SKM-1 treated with dmso at 0.1 percent for 144 hours (cell line): ENCODE results near the gene EED.
"Not testable (repeated sequence)": the region's sequence is repeated elsewhere in the genome, so short reads cannot be mapped to it uniquely, and the experiment has no call there.

Experiments
- DNase-seq: peaks from one replicate; lab custom pipeline; 2025; ENCODE audit not compliant: unreplicated experiment; lab: John Stamatoyannopoulos, UW

Gene EED

DNA sequence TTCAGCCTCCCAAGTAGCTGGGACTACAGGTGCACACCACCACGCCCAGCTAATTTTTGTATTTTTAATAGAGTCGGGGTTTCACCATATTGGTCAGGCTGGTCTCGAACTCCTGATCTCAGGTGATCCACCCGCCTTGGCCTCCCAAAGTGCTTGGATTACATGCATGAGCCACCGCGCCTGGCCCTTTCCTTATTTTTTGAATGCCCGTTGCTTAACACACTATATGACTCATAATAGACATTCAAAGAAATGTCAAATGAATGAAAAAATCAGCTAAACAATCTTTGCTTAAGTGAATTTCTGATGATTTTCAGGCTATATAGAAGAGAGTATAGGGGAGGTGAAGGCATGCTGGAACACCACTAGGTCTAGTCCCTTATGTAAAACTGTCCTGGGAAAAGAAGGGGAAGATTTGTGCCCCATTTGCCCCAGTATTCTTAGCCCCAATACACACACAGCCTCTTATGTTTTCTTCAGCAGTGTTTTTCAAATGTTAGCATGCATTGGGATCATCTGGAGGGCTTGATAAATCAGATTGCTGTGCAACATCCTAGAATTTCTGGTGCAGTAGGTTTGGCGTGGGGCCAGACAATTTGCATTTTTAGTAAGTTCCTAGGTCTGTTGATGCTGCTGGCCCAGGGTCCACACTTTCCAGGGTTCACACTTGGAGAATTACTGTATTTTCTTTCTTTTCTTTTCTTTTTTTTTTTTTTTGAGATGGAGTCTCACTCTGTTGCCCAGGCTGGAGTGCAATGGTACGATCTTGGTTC, 45.1 kb downstream of the EED start:
- DNase-seq, result not testable (repeated sequence)

DNA sequence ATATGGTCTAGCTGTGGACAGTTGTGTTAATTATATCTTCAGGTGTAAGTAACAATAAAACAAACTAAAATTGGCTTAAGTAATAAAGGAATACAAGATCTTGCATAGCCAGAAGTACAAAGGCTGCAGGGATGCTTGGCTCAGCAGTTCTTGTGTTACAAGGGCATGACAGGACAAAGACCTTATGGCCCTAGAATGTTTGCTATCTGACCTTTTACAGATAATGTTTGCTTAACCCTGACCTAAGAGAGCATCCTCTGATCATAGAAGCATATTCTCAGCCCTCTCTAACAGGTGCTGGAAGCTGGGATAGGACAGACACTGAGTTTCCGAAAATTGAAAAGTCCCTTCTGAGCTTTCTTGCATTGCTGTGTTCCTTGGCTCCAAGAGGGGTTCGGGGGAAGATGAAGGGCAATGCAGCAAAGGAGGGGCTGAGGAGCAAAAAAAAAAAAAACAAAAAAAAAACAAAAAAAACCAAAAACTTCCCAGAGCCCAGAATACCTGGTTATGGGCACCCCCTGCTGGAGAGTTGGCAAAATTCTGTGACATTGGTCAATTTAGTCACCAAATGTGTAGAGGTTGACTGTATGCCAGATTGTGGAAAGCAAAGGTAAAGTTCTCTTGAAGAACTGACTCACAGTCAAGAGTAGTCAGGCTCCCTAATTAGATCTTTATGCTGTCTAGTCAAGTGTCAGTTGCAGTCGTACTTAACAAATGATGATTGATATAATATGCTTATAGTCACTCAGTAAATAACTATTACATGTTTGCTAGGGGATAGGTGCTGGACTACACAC, 47.1 kb downstream of the EED start:
- DNase-seq, result peak; percentile 33

DNA sequence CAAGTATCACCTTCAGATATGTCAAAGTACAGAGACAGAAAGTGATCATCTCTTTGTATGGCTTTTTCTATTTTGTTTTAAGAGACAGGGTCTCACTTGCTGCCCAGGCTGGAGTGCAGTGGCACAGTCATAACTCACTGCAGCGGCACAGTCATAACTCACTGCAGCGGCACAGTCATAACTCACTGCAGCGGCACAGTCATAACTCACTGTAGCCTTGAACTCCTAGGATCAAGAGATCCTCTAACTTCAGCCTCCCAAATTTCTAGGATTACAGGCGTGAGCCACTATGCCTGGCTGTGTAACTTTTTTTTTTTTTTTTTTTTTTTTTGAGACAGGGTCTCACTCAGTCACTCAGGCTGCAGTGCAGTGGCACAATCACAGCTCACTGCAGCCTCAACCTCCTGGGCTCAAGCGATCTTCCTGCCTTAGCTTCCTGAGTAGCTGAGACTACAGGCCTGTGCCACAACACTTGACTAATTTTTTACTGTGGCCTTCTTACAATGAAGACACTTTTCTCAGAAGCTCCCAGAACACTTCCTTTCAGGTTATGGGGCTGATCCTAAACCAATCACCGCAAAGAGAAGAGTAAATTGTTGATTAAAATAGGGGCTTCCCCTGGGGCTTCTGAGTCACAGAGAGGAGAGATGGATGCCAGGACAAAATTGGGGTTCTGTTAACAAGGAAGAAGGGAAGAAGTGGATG, 48.5 kb downstream of the EED start:
- DNase-seq, result no peak

DNA sequence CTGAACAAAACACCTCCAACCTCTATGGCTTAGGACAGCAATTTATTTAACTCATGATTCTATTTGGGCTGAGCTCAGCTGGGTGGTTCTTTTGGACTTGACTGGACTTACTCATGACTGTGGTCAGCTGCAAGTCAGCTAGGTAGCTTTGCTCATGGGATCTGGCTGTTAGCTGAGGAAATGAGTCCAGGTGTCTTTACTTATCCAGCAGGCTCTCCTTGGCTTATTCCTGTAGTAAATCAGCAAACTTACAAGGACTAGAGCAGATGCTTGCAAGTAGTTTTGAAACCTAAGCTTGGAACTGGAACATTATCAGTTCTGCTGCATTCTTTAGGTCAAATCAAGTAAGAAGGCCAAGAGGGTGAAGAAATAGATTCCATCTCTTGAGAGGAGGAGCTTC, 49.5 kb downstream of the EED start:
- no peak for DNase-seq

DNA sequence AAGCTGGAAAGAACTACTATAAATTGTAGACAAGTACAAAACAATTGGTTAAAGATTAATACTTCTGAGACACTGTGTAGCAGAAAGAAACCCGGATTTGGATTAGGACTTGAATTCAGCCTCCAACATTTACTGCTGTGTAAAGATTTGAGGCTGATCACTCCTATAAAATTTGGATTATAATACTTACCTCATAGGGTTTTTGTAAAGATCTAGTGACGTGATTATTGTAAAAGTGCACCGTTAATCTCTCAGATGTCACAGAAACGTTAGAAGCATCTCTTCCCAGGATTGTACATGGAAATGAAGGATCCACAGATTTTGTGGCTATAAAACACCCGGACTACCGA, 57.2 kb downstream of the EED start:
- DNase-seq, result no peak

DNA sequence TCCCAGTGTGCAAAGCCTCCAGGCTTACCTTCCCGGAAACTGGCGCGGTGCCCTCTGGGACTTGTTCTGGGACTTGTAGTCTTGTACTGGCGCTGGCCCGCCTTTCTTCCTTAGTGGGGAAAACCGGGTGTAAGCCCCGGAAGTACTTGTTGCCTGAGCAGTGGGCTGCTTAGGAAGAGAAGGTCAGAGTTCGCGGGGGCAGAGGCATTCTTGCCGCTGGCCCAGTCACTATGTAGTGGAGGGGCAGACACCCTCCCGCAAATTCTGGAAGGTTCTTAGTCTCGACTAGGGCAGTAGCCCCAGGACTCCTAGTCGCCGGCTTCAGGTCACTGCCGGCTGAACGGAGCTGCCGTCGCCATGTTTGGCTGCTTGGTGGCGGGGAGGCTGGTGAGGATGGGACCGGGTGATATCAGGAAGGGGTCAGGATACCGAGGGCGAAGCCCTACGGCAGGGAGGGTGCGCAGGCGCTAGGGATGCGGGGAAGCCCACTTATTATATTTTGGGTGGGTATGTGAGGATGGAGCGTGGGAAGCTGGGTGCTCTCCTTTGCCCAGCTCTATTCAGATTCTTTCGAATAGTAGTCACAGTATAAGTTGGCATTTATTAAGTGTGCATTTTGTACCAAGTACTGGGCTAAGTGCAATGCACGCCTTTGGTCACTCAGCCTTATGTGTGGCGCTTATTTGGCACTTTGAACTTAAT, 57.7 kb downstream of the EED start, which contains the start of gene HIKESHI:
HIKESHI (plus strand) TSS at position 149 of the 702 bp plus-strand sequence; CDS start at position 358, 209 bp downstream.
- peak; percentile 92 for DNase-seq

DNA sequence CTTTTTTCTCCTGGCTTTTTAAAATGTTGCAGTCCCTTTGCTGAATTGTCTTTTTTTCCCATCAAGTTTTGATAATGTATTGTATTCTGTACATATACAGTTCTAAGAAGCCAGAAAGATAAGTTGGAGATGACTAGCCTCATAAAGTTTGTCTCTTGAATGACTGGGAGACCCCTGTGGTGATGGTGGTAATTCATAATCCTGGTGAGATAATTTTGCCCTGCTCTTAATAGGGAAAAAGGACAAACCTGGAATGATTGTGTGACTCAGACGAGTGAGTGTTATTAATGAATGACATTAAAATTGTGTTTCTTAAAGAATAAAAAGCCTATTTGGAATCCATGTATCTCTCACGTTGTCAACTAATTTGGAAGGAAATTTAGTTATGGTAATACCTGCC, 58.7 kb downstream of the EED start:
- no peak for DNase-seq

DNA sequence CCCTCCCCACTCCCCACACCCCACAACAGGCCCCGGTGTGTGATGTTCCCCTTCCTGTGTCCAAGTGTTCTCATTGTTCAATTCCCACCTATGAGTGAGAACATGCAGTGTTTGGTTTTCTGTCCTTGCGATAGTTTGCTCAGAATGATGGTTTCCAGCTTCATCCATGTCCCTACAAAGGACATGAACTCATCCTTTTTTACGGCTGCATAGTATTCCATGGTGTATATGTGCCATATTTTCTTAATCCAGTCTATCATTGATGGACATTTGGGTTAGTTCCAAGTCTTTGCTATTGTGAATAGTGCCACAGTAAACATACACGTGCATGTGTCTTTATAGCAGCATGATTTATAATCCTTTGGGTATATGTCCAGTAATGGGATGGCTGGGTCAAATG, 64.2 kb downstream of the EED start:
- not testable (repeated sequence) for DNase-seq

DNA sequence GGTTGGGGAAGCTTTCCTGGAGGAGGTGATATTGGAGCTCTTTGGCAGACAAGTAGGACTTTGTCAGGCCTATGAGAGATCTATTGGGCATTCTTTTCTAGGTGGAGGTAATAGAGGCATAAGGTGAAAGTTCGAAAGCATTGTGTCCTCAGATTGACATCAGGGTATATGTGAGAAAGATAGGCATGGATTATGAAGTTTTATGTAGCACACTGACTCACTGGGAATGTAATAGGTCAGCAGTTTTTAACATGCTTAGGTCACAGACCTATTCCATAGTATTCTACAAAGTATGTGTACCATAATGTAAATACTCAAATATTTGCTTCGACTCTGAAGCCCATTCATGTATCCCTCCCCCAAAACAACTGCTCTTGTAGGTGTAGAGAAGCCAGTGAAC, 69.2 kb downstream of the EED start:
- no peak for DNase-seq

DNA sequence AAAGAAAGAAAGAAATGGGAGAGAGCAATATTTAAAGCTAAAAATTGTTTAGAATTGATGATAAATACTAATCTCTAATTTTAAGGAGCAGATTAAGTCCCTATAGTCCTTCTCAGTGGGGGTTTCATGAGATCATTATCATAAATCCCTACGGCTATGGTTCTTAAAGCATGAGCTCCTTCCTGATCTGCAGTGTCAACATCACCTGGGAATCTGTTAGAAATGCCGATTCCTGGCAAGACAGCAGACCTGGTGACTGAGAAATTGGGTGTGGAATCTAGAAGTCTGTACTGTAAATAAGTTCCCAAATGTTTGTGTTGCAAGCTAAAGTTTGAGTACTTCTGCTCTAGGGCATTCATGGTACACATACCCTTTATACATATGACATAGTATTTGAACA, 70.1 kb downstream of the EED start:
- DNase-seq, result no peak
